ENCODE data around the gene SYNDIG1.

The SYNDIG1 gene

DNA sequence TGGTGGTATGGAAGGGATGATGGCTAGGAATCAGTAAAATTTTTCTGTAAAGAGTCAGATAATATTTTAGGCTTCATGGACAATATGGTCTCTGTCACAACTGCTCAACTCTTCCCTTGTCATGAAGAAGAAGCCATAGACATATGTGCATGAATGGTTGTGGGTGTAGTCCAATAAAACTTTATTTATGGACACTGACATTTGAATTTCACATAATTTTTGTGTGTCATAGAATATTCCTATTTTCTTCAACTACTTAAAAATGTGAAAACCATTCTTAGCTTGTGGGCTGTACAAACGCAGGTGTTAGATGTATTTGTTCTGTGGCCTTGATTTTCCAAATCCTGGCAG, 59.9 kb downstream of the SYNDIG1 start:
- DNase-seq = no peak

DNA sequence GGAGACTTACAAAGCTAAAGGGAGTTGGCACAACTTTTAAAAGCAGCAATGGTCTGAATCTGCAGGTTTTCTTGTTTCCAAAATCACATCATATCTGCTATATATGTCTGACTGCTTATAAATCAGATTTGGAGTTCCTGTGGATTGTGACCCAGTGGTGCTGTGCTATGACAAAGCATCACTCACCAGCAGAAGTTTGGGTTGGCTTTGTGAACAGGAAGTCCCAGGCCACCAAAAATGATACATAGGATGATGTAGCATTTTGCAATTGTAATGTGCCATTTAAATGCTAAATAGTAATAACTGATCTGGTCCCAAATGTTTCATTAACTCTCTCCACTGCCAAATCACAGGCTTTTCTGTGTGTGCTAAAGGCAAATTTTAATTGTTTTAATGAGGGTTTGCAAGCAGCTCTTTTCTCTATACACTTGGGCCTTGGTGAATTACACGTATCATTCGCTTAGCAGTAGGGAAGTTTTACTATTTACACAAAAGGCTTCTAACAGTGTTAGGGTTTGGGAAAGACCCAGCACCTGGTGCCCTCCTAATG, 60.8 kb downstream of the SYNDIG1 start:
- DNase-seq = no peak

DNA sequence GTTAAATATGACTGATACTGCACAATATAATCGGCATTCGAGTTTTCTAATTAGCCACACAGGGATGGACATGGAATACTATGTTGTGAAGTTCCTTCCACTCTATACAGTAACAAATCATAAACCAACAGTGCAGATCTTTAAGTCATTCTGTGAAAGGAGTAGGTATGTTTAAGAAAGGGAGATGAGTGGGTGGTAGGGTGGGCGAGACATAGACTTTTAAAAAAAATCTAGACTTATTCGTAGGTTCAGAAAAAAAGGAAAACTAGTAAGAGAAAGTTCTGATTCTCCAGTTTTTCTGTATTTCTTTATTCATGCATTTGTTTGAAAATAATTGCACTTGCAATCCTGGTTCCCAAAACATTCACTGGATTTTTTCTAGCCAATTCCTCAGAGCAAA, 61.8 kb downstream of the SYNDIG1 start:
- no peak for DNase-seq

DNA sequence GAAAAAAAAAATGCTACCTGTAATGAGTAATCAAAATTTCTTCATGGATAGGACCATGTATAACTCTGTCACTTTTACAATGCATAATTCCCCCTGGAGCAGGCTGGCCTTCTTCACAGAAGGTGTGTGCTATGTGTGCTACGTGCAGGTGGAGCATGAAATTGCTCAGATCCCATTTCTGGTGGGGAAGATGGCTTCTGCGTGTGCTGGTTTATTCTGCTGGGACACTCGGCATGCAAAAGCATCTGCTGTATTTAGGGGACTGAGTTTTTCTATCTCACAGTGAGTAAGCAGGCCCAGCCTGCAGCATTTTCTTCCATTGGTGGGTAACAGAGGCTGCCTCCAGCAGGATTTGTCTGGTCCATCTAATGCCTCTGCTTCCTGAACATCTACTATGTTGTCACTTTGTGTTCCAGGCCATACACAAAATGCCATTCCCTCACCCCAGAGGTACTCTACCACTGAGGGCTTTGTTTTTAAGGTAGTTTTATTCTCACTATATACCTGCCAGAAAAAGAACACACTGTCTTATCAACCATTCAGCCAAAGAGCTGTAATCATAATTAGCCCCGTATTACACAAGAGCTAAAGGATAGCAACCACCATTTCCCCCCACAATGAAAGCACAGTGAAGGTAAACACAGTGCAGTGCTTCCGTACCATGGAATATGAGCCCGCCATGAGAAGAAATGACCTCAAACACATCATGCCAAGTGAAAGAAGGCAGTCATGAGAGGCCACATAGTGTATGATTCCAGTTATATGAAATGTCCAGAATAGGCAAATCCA, 62.4 kb downstream of the SYNDIG1 start:
- peak; percentile 82 for DNase-seq

DNA sequence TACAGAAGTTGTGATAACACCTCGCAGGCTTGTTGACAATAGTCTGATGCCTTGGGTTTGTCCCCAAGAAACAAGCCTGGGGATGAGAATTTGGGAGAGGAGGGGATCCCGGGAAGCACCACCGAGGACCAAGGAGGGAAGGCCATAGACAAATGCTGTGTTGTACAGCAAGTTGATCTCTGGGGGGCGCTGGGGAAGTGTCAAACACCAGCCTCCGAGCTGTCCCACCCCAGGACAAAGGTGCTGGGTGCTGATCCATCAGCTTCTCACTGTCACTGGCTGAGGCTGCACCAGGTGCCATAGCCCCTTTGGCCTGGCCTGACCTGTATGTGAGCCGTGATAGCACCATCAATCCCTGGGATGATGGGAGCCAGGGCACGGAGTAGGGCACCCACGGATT, 64.0 kb downstream of the SYNDIG1 start:
- DNase-seq = no peak

DNA sequence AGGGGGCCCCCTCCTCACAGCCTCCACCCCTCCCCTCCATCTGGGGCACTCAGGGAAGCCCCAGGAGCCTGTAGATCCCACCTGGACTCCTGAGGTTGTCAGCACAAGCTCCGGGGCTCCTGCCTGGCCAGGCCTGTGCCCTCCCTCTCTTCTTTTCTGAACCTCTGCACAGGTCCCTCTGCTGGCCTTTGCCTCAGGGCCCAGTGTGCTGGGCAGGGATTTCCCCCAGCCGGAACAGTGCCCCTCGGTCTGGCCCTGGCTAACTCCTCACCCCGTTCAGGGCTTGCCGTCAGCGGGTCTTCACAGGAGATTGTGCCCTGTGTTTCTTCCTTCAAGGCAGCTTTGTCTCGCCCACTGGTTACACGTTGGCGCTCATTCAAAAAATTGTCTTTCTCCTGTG, 64.9 kb downstream of the SYNDIG1 start:
- no peak for DNase-seq

DNA sequence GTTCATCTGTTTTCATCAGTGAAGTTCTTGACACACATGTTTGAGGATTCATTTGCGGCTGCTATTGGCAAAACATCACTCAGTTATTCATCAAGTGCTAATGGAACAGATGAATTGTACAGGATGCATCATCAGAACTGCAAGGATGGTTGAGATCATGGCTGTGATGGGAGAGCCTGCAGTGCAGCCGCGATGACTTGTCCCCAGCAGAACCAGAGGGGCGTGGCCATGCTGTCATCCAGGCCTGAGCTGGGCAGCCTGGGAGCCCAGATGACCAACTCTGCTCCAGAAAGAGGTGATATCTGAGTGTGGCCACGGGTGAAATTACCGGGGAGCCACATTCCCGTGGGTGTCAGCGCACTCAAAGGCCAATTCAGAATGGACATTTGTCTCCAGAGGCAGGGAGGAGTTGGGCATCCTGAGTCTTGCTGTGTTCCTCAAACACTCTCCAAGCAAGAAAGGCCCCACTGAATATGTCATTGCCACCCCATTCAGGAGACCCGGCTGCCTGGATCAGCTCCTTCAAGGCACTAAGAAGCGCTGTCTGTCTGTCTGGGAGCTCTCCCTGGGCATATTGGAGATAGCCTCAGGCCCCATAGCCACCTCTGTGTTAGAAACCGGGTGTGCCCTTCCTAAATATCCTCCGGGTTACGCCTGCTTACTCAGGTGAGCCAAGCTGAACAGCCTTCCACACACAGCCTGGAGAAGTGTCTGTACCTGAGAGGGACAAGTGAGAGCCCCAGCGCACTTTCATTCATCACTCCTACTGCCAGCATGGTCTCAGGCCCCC, 66.7 kb downstream of the SYNDIG1 start:
- DNase-seq = no peak

DNA sequence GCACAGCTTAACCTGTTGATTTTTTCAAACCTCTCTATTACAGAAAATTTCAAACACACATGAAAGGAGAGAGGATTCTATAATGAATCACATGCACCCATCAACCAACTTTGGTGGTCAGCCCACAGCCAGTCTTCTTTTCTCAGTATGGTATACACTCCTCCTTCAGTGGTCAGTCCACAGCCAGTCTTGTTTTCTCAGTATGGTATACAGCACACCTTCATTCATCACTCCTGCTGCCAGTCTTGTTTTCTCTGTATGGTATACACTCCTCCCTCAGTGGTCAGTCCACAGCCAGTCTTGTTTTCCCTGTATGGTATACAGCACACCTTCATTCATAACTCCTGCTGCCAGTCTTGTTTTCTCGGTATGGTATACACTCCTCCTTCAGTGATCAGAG, 67.8 kb downstream of the SYNDIG1 start:
- no peak for DNase-seq

DNA sequence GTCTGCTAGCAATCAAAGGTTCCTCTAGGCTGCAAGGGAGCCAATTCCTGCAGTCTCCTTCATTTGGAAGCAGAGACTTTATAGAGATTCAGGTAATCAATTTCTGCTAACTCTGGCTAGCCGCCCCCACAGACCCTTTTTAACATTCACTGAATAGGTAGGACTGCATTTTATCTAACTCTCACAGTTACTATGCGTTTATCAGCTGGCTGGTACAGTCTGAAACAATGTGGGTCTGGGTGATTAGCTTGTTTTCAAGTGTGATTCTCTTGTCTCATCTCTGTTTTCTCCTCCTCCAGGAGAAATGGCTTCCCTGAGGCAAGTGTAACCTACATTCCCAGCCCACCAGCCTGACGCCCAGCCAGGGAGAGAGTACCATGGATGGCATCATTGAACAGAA, 73.3 kb downstream of the SYNDIG1 start:
- no peak for DNase-seq

DNA sequence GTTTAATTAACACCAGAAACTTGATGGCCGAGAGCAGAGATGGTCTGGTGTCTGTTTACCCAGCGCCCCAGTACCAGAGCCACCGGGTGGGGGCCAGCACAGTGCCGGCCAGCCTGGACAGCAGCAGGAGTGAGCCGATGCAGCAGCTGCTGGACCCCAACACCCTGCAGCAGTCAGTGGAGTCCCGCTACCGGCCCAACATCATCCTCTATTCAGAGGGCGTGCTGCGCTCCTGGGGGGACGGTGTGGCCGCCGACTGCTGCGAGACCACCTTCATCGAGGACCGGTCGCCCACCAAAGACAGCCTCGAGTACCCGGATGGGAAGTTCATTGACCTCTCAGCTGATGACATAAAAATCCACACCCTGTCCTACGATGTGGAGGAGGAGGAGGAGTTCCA, 73.7 kb downstream of the SYNDIG1 start:
- DNase-seq = no peak

DNA sequence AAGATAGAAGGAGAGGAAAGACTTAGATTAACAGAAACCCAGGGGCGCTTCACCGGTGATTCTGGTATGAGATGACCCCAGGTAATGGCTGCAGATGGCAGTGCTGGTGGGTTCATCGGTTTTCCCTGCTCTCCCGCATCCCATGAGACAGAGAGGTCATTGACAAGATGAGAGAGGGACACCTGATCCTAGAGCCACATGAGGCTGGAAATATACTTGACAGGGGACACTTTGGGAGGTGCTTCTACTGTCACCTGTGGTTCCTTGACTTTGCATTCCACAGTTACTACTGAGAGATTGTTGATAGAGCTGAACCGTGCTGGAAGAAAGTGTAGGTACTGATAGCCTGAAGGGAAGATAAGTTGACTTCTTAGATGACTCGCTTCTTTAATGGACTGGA, 74.3 kb downstream of the SYNDIG1 start:
- no peak for DNase-seq

DNA sequence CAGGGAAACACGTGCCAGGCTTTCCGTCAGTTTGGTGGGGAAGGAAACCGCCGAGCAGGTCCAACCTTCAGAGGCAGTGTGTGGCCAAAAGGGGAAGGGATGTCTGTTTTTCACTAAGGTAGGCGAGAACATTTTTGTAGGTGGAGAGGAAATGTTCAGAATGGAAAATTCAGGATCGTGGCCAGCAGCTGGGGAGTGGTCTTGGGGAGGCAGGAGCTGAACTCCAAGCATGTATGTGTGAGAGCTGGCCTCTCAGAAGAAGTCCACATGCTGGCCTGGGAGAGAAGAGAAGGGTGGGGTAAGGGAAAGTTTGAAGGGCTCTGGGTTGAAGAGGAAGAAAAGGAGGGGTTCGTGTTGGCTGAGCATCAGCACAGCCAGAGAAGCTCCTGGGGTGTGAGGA, 74.9 kb downstream of the SYNDIG1 start:
- DNase-seq = no peak

DNA sequence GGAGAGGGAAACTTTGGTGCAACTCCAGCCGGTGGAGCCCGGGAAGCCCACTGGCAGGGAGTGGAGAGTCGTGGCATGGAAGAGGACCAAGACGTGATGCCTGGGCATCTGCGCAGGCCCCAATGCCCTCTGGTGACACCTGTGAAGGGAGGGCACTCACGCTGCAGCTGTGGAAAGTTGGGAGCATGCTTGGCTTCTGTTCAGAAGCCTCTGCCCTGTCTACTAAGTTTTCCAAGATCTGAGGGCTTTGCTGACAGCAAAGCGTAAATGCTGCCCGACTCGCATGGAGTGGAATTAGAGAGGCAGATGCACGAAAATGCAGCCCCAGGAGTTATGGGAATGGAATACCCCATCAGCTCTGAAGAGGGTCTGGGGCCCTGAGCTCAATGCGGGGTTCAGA, 75.7 kb downstream of the SYNDIG1 start:
- no peak for DNase-seq

DNA sequence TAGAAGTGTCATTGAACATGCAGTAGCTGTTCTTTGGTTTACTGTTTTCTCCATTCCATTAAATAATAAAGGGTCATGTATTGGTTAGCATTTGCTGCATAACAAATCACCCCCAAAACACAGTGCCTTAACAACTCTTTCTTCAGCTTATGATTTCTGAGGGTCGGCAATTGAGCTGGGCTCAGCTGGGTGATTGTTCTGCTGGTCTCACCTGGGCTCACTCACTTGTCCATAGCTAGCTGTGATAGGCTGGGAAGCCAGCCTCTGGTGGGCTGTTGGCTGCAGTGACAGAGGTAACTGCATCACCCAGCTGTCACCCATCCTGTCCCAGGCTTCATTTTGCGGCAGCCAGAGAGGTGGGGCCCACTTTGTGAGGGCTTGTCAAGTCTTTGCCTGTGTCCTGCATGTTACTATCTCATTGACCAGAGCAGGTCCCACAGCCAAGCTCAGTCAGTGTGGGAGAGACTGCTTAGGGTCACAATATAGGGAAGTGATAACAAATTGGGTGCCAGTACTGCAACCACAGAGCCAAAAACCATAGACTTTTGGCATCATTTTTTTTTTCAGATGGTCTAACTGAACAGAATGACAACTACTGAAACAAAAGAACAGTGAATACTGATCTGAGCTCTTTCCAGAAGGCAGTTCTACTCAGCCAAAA, 76.9 kb downstream of the SYNDIG1 start:
- DNase-seq = no peak

DNA sequence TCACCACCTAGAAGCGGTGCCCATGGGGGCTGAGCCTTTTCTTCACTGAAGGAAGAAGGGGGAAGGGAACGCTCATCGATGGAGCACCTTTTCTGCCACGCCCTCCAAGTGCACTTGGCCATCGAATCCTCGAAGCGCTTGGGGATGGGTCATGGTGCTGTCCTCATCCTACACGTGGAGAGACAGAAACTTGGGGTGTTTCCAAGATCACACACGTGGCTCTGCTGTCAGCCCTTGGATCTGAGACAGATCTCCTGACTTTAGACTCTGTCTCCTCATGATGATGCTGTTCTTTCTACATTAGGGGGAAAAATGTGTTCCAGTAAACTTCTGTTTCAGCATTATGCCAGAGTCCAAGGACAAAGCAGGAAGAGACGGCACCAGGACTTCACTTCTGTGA, 78.5 kb downstream of the SYNDIG1 start:
- no peak for DNase-seq

DNA sequence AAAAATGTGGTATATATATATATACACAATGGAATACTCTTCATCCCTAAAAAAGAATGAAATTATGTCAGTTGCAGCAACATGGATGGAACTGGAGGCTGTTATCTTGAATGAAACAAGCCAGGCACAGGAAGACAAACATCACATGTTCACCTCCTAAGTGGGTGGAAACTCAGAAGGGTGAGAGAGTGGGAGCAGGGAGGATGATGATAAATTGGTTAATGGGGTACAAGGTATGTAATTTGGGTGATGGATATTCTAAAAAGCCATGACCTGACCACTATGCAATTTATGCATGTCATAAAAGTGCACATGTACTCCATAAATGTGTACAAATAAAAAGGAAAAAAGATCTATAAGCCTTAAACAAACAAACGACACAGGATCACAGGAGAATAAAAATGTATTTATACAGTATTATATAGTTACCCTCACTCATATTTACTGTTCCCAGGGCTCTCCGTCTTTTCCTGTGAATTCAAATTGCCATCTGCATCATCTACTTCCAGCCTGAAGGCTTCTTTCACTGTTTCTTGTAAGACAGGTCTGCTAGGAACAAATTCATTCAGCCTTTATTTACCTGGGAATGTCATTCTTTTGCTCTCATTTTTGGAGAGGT, 89.8 kb downstream of the SYNDIG1 start:
- no peak for DNase-seq

DNA sequence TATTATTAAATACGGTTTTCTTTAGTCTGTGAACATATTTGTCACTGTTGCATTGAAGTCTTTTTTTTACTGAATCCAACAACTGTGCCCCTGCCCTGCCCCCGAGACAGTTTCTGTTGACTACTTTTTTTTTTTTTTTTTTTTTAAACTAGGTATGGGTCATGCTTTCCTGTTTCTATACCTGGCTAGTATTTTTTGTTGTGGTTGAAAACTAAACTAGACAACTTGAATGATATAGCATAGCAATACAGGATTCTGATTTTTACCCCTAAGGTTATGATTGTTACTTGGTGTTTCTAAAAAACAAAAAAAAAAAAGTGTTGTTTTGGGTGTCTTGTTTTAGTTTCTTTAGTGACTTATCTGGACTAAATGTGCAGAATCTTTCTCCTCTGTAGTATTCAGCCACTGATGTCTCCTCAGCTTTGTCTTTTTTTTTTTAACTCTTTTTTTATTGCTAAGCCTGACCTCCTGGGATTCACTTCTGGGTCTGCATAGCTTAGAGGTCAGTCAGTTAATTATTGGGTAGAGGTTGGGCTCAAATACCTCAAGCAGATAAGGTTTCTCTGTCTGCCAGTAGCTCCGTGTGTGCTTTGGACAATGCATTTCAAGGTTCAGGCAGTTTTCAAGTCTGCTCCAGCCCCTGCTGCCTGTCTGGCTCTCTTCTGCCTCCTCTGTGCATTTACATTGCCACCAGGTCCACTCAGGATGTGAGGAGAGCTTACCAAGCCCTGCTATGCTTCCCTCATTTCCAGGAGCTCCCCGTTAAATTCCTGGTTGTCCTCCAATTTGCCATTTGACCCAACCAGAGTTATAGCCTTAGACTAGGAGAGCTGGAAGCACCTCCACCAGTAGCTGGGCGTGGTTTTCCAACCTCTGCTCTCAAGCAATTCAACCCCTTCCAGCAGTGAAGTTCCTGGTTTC, 91.4 kb downstream of the SYNDIG1 start:
- DNase-seq = no peak

DNA sequence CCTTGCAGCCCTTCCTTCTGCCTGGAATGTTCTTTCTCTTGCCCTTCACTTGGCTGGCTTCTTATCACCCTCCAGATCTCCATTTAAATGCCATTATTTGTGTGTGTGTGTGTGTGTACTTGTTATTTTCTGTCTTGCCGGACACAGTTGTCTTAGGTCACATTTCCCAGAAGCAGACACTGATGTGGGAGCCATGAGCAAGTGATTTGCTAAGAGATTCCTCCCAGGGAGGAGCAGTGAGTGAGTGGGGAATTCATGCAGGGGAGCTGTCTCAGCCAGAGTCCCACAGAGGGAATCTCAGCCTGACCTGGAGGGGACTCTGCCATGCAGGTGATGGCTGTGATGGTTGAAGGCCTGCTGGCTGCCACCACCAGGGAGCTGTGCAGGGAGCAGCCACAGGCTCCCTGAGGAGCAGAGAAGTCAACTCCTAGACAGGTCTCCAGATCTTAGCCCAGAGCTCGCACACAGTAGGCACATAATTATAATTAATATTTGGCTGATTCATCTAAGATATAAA, 96.5 kb downstream of the SYNDIG1 start:
- DNase-seq = no peak

DNA sequence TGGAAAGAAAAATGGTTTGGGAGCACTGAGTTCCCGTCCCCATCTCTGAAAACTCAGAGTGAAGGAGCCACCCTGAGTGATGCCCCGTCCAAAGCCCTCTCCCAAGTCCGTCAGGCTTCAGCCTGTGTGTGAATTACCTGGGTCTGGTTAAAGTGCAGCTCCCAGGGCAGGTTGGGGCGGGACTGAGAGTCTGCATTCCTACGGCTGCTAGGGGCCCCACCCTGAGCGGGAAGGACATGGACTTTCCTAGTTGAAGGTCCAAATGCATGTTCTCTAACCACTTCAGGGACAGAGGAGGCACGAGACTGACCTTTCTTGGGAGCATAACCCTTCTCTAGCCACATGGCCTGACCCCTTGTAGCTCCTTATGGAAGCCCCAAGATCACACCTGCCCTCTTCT, 97.2 kb downstream of the SYNDIG1 start:
- DNase-seq = no peak

DNA sequence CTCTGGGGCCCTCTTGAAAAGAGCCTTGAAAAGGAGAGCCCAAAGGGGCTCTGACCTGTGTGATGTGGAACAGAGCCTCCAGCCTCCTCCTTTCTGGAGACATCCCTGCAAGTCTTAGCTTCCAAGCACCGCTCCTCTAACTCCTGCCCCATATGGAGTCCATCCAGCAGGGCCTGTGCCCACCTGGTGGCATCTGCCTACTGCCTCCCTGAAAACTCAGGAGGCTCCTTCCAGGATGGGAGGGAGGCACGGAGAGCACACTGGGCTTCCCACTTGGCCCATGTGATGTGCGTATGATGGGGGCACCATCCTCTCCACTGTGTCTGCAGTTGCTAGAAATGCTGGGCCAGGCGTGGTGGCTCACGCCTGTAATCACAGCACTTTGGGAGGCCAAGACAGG, 98.1 kb downstream of the SYNDIG1 start:
- DNase-seq = no peak

DNA sequence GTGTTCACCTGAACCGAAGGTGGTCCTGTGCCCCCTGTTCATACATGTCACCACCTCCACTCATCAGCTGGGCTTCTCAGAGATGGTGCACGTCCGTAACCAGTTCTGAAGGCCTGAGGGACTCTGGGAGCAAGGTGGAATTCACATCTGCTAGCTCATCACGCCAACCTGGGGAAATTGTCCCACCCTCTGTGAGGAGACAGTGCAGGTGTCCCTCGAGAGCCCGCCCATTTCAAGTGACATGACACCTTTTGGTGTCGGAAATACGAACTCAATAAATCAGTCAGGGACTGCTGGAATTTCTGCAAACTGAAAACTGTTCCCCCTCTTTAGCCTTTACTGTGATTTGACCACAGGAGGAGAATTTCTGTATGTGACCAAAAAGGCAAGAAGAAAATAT, 99.4 kb downstream of the SYNDIG1 start:
- DNase-seq = no peak

DNA sequence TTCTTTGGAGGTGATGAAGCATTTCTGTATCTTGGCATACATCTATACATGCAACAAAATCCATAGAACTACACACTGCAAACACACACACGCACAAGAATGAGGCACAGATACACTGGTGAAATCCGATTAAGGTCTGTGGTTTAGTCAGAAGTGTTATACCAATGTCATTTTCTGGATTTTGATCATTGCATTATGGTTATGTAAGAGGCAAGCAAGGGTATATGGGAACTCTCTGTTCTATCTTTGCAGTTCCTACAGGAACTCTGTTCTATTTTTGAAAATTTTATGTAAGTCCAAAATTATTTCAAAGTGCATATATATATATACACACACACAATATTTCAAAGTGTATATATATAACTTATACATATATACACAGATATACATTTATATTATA, 101.7 kb downstream of the SYNDIG1 start:
- no peak for DNase-seq
